Neural cell (in vitro differentiated cells): ENCODE results near the gene VPS13D. TPM values are rescaled to one million over a fixed set of nuclear protein-coding genes. Genes with fewer than 3 reads are reported as not detected.

Experiments
- H2AFZ ChIP-seq: fragments of 200-600, 300-800 bp; sonication (generic), shearing (Covaris generic); 2 replicates; pipeline ENCODE4 v1.6.0; 2014; ENCODE audit warnings: low read depth, mild to moderate bottlenecking, antibody characterized with exemption, low read length, moderate library complexity
- H3F3A ChIP-seq: fragments of 200-600 bp; shearing (Covaris generic); 2 replicates; pipeline ENCODE4 v1.6.1; 2016; ENCODE audit warnings: mild to moderate bottlenecking, moderate library complexity, mixed read lengths, antibody characterized with exemption, low read length; ENCODE audit not compliant: insufficient read depth, poor library complexity, severe bottlenecking
- H3K27ac ChIP-seq: fragments of 200-600, 300-800 bp; sonication (generic), shearing (Covaris generic); 2 replicates; pipeline ENCODE4 v1.5.1; 2014; ENCODE audit warnings: mild to moderate bottlenecking, low read length, moderate library complexity
- H3K27me3 ChIP-seq: fragments of 300-800, 200-600 bp; sonication (generic), shearing (Covaris generic); 2 replicates; pipeline ENCODE4 v1.6.0; 2014; ENCODE audit warnings: mild to moderate bottlenecking, low read depth, low read length, moderate library complexity; ENCODE audit not compliant: insufficient read depth
- H3K36me3 ChIP-seq: fragments of 300-800, 200-600 bp; sonication (generic), shearing (Covaris generic); 2 replicates; pipeline ENCODE4 v1.5.1; 2014; ENCODE audit warnings: mild to moderate bottlenecking, antibody characterized with exemption, low read length, moderate library complexity; ENCODE audit not compliant: insufficient read depth
- H3K4me2 ChIP-seq: fragments of 300-800, 200-600 bp; sonication (generic), shearing (Covaris generic); 2 replicates; pipeline ENCODE4 v1.6.0; 2014; ENCODE audit warnings: mild to moderate bottlenecking, low read length
- H3K4me3 ChIP-seq: fragments of 300-800, 200-600 bp; sonication (generic), shearing (Covaris generic); 2 replicates; pipeline ENCODE4 v1.5.1; 2014; ENCODE audit warnings: mild to moderate bottlenecking, low read length, moderate library complexity
- H3K79me2 ChIP-seq: fragments of 200-600 bp; shearing (Covaris generic); replicated peaks from 2 replicates; pipeline ENCODE4 v1.6.0; 2014; ENCODE audit warnings: mild to moderate bottlenecking, low read length, moderate library complexity; ENCODE audit not compliant: insufficient read depth
- H3K9ac ChIP-seq: fragments of 300-800, 200-600 bp; sonication (generic), shearing (Covaris generic); 2 replicates; pipeline ENCODE4 v1.6.1; 2016; ENCODE audit warnings: mild to moderate bottlenecking, low read length, mixed read lengths
- H3K9me2 ChIP-seq: fragments of 200-600 bp; shearing (Covaris generic); 2 replicates; pipeline ENCODE4 v1.6.1; 2016; ENCODE audit warnings: mild to moderate bottlenecking, low read length, mixed read lengths; ENCODE audit not compliant: insufficient read depth
- H3K9me3 ChIP-seq: fragments of 200-600, 300-800 bp; sonication (generic), shearing (Covaris generic); 2 replicates; pipeline ENCODE4 v1.6.1; 2016; ENCODE audit warnings: mild to moderate bottlenecking, mixed run types, low read length, moderate library complexity, mixed read lengths
- H4K20me1 ChIP-seq: fragments of 200-600 bp; shearing (Covaris generic); 2 replicates; pipeline ENCODE4 v1.6.1; 2016; ENCODE audit warnings: mild to moderate bottlenecking, mixed run types; ENCODE audit not compliant: insufficient read depth
- CTCF ChIP-seq: fragments of 450-650 bp; IDR thresholded peaks from 2 replicates; pipeline ENCODE4 v1.5.1; 2014; ENCODE audit warnings: antibody characterized with exemption, mild to moderate bottlenecking, moderate library complexity; ENCODE audit not compliant: poor library complexity, severe bottlenecking
- EP300 ChIP-seq: fragments of 450-650 bp; conservative IDR thresholded peaks from 2 replicates; pipeline ENCODE4 v1.6.1; 2014; ENCODE audit warnings: antibody characterized with exemption, mild to moderate bottlenecking, moderate library complexity; ENCODE audit not compliant: poor library complexity, severe bottlenecking
- EZH2 ChIP-seq: fragments of 200-600, 300-800 bp; shearing (Covaris generic), sonication (generic); IDR thresholded peaks from 2 replicates; pipeline ENCODE4 v1.6.1; 2014; ENCODE audit warnings: antibody characterized with exemption, low read length, borderline replicate concordance, mild to moderate bottlenecking; ENCODE audit not compliant: insufficient read depth, poor library complexity, severe bottlenecking
- MXI1 ChIP-seq: fragments of 450-650 bp; conservative IDR thresholded peaks from 2 replicates; pipeline ENCODE4 v1.6.1; 2014; ENCODE audit warnings: antibody characterized with exemption, mild to moderate bottlenecking; ENCODE audit not compliant: poor library complexity, severe bottlenecking
- POLR2AphosphoS5 ChIP-seq: IDR thresholded peaks from 2 replicates; pipeline ENCODE4 v1.6.1; 2012
- RAD21 ChIP-seq: fragments of 450-650 bp; conservative IDR thresholded peaks from 2 replicates; pipeline ENCODE4 v1.6.1; 2014; ENCODE audit warnings: antibody characterized with exemption, mild to moderate bottlenecking, moderate library complexity
- REST ChIP-seq: IDR thresholded peaks from 2 replicates; pipeline ENCODE4 v1.6.1; 2012; ENCODE audit warnings: borderline replicate concordance
- SMC3 ChIP-seq: fragments of 450-650 bp; conservative IDR thresholded peaks from 2 replicates; pipeline ENCODE4 v1.6.1; 2014; ENCODE audit warnings: antibody characterized with exemption, mild to moderate bottlenecking, moderate library complexity; ENCODE audit not compliant: poor library complexity
- TAF1 ChIP-seq: IDR thresholded peaks from 2 replicates; pipeline ENCODE4 v1.6.1; 2012; ENCODE audit warnings: low read depth
- polyA plus RNA-seq: library from polyadenylated mRNA; depleted of rRNA; stranded (reverse); fragments of >200 nt; gene quantifications from 2 replicates; pipeline ENCODE4 v1.2.3, GENCODE V29; 2014

VPS13D gene
- polyA plus RNA-seq, 1 donor from 2014 or later, result 24.5 TPM

GRCh38 chr1:12495725-12496124 lies 265.9 kb downstream of the VPS13D start:
- Histone ChIP-seq H3K27me3 (no peaks in the 10 kb centered on the region), H3K27ac (no peak overlapping the region), H3K79me2 (no peaks in the 10 kb centered on the region), H3K9me2 (no peaks in the 10 kb centered on the region), H3K9me3 (no peaks in the 10 kb centered on the region), H3F3A (no peaks in the 10 kb centered on the region), H3K4me2 (no peak overlapping the region), H2AFZ (no peak overlapping the region), H3K9ac (no peak overlapping the region), H3K36me3 (peaks cover 5% of the 10 kb centered on the region), H4K20me1 (no peaks in the 10 kb centered on the region), H3K4me3 (no peak overlapping the region)
- TF ChIP-seq CTCF, result no peak
- TF ChIP-seq EP300, result no peak
- TF ChIP-seq REST, result no peak
- TF ChIP-seq MXI1, result no peak
- no peak for TF ChIP-seq SMC3
- TF ChIP-seq TAF1, result no peak
- no peak for TF ChIP-seq EZH2
- no peak for TF ChIP-seq RAD21
- TF ChIP-seq POLR2AphosphoS5, result no peak

GRCh38 chr1:12496154-12496961 lies 266.5 kb downstream of the VPS13D start:
- Histone ChIP-seq H2AFZ (no peak overlapping the region), H3K4me3 (no peak overlapping the region), H3K36me3 (no peaks in the 10 kb centered on the region), H3K9me3 (no peaks in the 10 kb centered on the region), H3K27ac (no peak overlapping the region), H3F3A (no peaks in the 10 kb centered on the region), H3K27me3 (no peaks in the 10 kb centered on the region), H3K4me2 (no peak overlapping the region), H3K9me2 (no peaks in the 10 kb centered on the region), H3K9ac (no peak overlapping the region), H3K79me2 (no peaks in the 10 kb centered on the region), H4K20me1 (no peaks in the 10 kb centered on the region)
- no peak for TF ChIP-seq EP300
- no peak for TF ChIP-seq EZH2
- TF ChIP-seq CTCF, result no peak
